ENCODE data around the gene SEMA4G.

GRCh38 chr10:100927266-100927665 lies 42.0 kb upstream of the SEMA4G start:
- TF ChIP-seq CTCF (conservative IDR thresholded peaks at IDR 0.05; ENCODE audit: low read length): no peak
- no peak for TF ChIP-seq EZH2phosphoT487 (IDR thresholded peaks at IDR 0.05; ENCODE audit: borderline replicate concordance)
